SK-N-MC (cell line): ENCODE data around the gene GNAI3.

Experiments
- EZH2 ChIP-seq: fragments of 200-600 bp; sonication (generic); IDR thresholded peaks from one replicate; pipeline ENCODE4 v1.6.1; 2017; ENCODE audit warnings: antibody characterized with exemption
- FOXP2 ChIP-seq: optimal IDR thresholded peaks from 2 replicates; pipeline ENCODE3; 2011; ENCODE audit warnings: mild to moderate bottlenecking, moderate library complexity; ENCODE audit not compliant: insufficient read depth; ENCODE audit errors: extremely low read length, control extremely low read depth
- POLR2AphosphoS5 ChIP-seq: IDR thresholded peaks from 2 replicates; pipeline ENCODE4 v1.6.1; 2012; ENCODE audit warnings: mild to moderate bottlenecking, low read depth, low read length, borderline replicate concordance

DNA sequence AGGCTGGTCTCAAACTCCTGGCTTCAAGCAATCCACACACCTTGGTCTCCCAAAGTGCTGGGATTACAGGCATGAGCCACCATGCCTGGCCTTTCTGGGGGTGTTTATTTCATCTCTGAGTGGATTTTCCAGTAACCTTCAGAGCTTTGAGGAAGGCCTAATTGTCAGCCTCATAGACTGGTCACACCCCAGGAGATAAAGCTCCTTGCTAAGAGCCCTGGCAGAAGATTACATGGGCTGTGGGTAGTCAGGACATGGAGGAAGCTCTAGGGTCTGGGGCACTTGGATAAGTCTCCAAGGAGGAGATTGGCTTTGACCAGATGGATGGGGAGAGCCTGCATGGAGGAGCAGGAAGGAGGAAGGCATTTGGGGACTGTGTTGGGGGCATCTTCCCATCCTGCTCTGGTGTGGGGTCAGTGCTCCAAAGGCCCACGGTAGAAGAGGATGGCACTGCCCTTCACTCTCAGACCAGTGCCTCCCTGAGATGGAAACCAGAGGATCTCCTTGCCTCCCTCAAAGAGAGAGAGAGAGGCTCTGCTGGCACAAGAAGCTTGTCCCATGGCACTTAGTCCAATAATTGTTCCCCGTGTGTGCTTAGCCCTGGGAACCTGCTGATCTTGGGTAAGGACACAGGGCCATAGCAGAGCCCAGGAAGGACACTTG, 92.8 kb downstream of the GNAI3 start:
- no peak for TF ChIP-seq EZH2
- TF ChIP-seq POLR2AphosphoS5: no peak
- TF ChIP-seq FOXP2: no peak
